ENCODE measurements around the gene TMC4. TPM values are rescaled to one million over a fixed set of nuclear protein-coding genes. Genes with fewer than 3 reads are reported as not detected.
"Not testable (repeated sequence)": the region's sequence is repeated elsewhere in the genome, so short reads cannot be mapped to it uniquely, and the experiment has no call there.

TMC4 gene, protein sequence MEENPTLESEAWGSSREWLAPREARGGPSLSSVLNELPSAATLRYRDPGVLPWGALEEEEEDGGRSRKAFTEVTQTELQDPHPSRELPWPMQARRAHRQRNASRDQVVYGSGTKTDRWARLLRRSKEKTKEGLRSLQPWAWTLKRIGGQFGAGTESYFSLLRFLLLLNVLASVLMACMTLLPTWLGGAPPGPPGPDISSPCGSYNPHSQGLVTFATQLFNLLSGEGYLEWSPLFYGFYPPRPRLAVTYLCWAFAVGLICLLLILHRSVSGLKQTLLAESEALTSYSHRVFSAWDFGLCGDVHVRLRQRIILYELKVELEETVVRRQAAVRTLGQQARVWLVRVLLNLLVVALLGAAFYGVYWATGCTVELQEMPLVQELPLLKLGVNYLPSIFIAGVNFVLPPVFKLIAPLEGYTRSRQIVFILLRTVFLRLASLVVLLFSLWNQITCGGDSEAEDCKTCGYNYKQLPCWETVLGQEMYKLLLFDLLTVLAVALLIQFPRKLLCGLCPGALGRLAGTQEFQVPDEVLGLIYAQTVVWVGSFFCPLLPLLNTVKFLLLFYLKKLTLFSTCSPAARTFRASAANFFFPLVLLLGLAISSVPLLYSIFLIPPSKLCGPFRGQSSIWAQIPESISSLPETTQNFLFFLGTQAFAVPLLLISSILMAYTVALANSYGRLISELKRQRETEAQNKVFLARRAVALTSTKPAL
- 100 to 1,000 TPM in 3 of 4 donors, 10 to 100 TPM in 1; 38.0 to 281 (median 232) TPM for total RNA-seq

GRCh38 chr19:54172471-54173358, at the start of gene TMC4:
TSS of gene TMC4 (minus strand) at chr19:54173160. CDS start at chr19:54173117, 43 bp downstream.
- DNase-seq: peak; percentile 40 to 90 (median 88)
- TF ChIP-seq POLR2A (IDR thresholded peaks at IDR 0.05) (peak; percentile 77 to 90), CTCF (IDR thresholded peaks at IDR 0.05) (peak in 4 of 6 experiments; percentile 35 to 93 (median 85))
- Histone ChIP-seq H3K4me1 (peaks cover 0 to 8% (median 5%) of the 10 kb centered on the region in 4 donors), H3K9me3 (no peaks in the 10 kb centered on the region), H3K4me3 (peak within 1 kb of the TSS in 3 of 4 donors; percentile 37 to 65 (median 59)), H3K27ac (peak within 1 kb of the TSS in 3 of 4 donors; percentile 77 to 85 (median 81)), H3K27me3 (no peaks in the 10 kb centered on the region), H3K36me3 (peaks cover 0 to 17% (median 0%) of the 10 kb centered on the region in 3 donors)

DNA sequence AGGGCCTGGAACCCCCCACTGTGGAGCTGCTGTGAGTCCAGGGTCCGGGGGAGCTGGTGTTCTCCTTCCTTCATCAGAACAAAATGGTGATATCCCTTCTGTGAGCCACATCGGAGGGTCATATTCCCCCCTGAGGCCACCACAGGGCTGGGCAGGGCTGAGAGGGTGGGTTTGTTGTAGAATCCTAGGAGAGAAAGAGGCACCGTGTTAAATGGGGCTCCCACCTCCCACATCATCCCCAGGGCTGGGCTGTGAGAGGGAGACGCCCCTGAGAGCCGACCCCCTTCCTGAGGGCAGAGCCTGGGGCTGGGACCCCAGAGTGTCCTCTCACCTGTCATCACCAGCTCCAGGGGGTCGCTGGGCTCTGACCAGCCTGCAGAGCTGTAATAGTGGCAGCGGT, 49.0 kb upstream of the TMC4 start:
- not testable (repeated sequence) for H3K9me3 ChIP-seq, H3K36me3 ChIP-seq, H3K27me3 ChIP-seq, H3K4me3 ChIP-seq, H3K4me1 ChIP-seq, H3K27ac ChIP-seq
- peak in 1 of 3 donors; percentile 42 for DNase-seq

DNA sequence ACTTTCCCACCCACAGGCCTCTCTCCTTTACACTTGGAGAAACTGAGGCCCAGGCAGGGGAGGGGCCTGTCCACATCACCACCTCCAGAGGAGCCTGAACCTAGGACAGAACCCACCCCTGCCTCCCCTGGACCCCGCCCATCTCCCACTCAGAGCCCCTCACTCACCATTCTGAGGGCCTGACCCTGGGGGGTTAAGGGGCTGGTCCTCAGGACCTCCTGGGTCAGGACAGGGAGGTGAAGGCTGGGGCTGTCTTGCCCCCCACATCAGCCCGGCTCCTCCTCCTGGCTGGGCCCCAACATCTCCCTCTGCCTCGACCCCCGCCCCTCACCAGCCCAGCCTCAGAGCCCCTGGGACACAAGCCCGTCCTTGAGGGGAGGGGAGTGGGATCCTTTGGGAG, 46.7 kb upstream of the TMC4 start:
- peak in 2 of 3 donors; percentile 6 to 29 for DNase-seq
- H3K27ac ChIP-seq, H3K4me3 ChIP-seq, H3K4me1 ChIP-seq, H3K27me3 ChIP-seq, H3K36me3 ChIP-seq, H3K9me3 ChIP-seq: not testable (repeated sequence)

DNA sequence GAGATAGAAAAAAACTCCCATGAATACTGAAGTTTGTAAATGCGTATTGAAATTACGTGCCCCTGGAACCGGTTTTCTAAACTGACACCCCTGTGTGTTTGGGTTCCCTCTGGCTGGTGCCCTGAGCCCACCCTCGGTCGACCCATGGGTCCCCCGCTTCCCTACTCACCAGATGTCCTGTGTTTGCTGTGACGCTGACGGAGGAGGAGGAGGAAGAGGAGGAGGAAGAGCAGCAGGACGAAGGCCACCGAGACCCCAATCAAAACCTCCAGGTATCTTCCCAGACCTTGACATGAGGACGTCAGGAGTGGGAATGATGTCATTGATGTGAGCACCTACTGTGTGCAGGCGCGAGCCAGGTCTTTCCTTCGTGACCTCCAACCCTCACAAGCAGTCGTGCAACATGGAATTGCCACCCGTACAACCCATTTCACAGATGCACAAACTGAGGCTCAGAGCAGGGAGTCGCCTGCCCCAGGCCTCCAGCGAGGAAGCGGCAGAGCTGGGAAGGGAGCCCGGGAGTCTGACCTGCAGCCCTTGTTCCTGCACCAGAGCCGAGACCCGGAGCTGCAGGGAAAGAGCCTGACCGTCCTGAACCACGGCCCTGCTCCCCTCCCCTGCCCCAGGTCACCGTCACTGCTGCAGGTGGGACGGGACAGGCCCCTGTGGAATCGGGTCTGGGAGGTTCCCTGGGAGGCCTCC, 46.2 kb upstream of the TMC4 start:
- Histone ChIP-seq H3K27ac (no peak overlapping the region), H3K36me3 (no peaks in the 10 kb centered on the region), H3K9me3 (no peaks in the 10 kb centered on the region), H3K27me3 (no peaks in the 10 kb centered on the region), H3K4me3 (no peak overlapping the region), H3K4me1 (no peaks in the 10 kb centered on the region)
- DNase-seq: peak in 1 of 3 donors; percentile 34
- TF ChIP-seq CTCF (IDR thresholded peaks at IDR 0.05) (no peak), POLR2A (IDR thresholded peaks at IDR 0.05) (no peak)

DNA sequence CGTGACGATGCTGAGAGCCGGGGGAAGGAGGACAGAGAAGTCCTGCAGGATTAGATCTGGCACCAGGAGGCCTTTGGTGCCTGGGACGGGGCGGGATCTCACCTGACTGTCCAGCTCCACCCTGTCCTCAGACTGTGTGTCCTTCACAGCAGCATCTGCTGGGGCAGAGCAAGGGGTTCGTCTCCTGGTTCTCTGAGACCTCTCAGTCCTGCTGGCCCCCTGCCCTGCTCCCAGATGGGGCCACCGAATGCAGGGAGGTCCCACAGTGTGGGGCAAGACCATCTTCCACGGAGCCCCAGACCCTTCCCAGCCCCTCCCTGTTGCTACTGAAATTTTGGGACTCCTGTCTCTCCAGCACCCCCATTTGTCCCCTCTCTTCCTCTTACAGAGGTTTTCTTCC, 45.3 kb upstream of the TMC4 start:
- TF ChIP-seq POLR2A (IDR thresholded peaks at IDR 0.05) (no peak), CTCF (IDR thresholded peaks at IDR 0.05) (no peak)
- Histone ChIP-seq H3K36me3 (no peaks in the 10 kb centered on the region), H3K27ac (no peak overlapping the region), H3K4me1 (no peaks in the 10 kb centered on the region), H3K27me3 (no peaks in the 10 kb centered on the region), H3K9me3 (no peaks in the 10 kb centered on the region), H3K4me3 (no peak overlapping the region)
- DNase-seq: peak in 1 of 3 donors; percentile 40

DNA sequence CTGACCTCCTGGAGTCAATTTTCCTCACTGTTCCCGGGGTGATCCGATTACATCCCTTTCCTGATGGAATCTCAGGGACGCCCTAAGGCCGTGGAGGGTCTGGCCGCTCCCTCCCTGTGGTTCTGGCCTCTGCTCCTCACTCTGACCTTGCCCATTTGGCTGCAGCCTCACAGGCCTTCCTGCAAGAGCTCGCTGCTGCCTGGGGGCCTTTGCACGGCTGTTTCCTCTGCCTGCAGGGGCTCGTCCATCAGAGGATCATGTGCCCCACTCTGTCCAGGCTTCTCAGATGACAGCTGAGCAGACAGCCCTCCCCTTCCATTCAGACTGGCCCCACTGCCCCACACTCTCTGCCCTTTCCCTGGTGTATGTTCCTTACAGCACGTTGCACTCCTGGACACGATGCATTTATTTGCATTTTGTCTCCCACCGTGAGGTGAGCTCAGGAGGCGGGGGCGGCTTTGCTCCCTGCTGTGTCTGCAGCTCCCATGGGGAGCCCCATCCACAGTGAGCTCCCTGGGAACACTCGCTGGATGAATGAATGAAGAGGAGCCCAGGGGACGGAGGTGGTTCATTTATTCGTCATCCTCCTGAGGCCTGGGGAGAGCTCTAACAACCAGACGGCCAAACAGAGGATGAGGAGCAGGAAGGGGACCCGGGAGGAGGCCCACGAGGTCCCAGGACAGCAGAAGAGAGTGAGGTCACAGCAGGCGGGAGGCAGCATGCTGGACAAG, 44.7 kb upstream of the TMC4 start:
- peak in 1 of 3 donors; percentile 26 for DNase-seq
- not testable (repeated sequence) for H3K36me3 ChIP-seq, H3K4me3 ChIP-seq, H3K9me3 ChIP-seq, H3K4me1 ChIP-seq, H3K27ac ChIP-seq, H3K27me3 ChIP-seq

Data from Peyer's patch (tissue), 4 donors.